ENCODE measurements around the gene EXOSC3.

The EXOSC3 gene

GRCh38 chr9:37732086-37732741, 52.6 kb downstream of the EXOSC3 start:
- DNase-seq (ENCODE audit: low read depth), result no peak

- DNase-seq (ENCODE audit: low read depth), result no peak
Observed at GRCh38 chr9:37730839-37731238, 54.0 kb downstream of the EXOSC3 start.

DNA sequence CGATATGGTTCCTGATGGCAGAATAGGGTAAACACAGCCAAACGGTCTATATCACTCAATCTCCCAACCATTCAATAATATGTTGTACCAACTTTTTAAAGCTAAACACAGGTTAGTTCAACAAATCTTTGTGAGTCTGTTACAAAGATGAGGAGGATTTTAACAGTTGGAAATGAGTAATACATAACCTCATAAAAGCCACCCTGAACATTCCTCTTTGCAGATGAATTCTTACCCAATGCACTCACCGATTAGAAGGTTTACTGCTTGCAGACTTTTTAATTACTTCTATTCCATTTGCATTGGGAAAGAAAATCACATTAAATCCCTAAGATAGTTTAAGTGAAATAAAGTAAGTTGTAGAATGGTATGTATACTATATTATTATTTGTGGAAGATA, 54.6 kb downstream of the EXOSC3 start:
- no peak for DNase-seq (ENCODE audit: low read depth)
